WTC11 (cell line): Measurements from ENCODE around the gene LSM2.

Experiments used
- ESRRA ChIP-seq: sonication (generic); formaldehyde crosslinking; IDR thresholded peaks from 2 replicates; pipeline ENCODE4 v1.8.1; 2022; ENCODE audit warnings: mild to moderate bottlenecking, missing genetic modification reagents, borderline replicate concordance
- IRF1 ChIP-seq: sonication (generic); formaldehyde crosslinking; IDR thresholded peaks from 2 replicates; pipeline ENCODE4 v1.8.0; 2023; ENCODE audit warnings: missing genetic modification reagents
- MAX ChIP-seq: sonication (generic); formaldehyde crosslinking; IDR thresholded peaks from 2 replicates; pipeline ENCODE4 v1.8.0; 2022; ENCODE audit warnings: mild to moderate bottlenecking, missing genetic modification reagents
- SMAD3 ChIP-seq: sonication (generic); formaldehyde crosslinking; IDR thresholded peaks from 2 replicates; pipeline ENCODE4 v1.8.0; 2022; ENCODE audit warnings: missing genetic modification reagents, mild to moderate bottlenecking, borderline replicate concordance
- ZNF121 ChIP-seq: sonication (generic); formaldehyde crosslinking; IDR thresholded peaks from 2 replicates; pipeline ENCODE4 v1.8.0; 2023; ENCODE audit warnings: missing genetic modification reagents
- ZNF263 ChIP-seq: sonication (generic); formaldehyde crosslinking; IDR thresholded peaks from 2 replicates; pipeline ENCODE4 v1.8.1; 2022; ENCODE audit warnings: low read depth, mild to moderate bottlenecking, moderate library complexity, missing genetic modification reagents
- TF ChIP-seq, protein P1 (sequence below): fragments of 200-600 bp; IDR thresholded peaks from 2 replicates; pipeline ENCODE4 v1.8.0; 2022; ENCODE audit warnings: antibody characterized with exemption

DNA sequence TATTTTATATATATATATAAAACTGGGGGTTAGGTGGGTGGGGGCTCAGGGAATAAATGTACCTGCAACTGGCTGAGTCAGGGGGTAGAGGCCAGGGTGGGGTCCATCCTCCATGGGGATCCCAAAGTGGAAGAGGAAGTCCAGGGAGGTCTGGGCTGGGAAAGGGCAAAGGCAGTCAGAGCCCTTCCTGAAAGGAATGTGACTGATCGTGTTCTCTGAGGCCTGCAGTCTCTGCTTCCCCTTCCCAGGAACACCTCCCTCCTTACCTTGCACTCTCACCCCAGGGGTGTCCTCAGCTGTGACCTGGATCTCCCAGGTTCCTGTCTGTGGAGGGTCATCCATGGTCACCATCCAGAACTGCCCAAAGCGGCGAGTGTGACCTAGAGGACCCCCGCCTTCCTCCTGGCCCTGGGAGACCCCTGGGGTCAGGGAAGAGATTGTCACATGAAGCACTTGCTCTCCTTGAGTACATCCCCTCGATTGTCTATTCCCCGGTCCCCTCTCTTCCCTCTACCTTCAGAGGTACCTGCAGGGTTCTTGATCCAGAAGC is 39.6 kb downstream of the LSM2 start:
- TF ChIP-seq IRF1 (CRISPR knock-in tag): no peak
- TF ChIP-seq ZNF263 (CRISPR knock-in tag): no peak
- TF ChIP-seq SMAD3 (CRISPR knock-in tag): no peak
- TF ChIP-seq, protein P1, sequence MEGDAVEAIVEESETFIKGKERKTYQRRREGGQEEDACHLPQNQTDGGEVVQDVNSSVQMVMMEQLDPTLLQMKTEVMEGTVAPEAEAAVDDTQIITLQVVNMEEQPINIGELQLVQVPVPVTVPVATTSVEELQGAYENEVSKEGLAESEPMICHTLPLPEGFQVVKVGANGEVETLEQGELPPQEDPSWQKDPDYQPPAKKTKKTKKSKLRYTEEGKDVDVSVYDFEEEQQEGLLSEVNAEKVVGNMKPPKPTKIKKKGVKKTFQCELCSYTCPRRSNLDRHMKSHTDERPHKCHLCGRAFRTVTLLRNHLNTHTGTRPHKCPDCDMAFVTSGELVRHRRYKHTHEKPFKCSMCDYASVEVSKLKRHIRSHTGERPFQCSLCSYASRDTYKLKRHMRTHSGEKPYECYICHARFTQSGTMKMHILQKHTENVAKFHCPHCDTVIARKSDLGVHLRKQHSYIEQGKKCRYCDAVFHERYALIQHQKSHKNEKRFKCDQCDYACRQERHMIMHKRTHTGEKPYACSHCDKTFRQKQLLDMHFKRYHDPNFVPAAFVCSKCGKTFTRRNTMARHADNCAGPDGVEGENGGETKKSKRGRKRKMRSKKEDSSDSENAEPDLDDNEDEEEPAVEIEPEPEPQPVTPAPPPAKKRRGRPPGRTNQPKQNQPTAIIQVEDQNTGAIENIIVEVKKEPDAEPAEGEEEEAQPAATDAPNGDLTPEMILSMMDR: no peak
- no peak for TF ChIP-seq ESRRA (CRISPR knock-in tag)
- TF ChIP-seq MAX (CRISPR knock-in tag): no peak
- no peak for TF ChIP-seq ZNF121 (CRISPR knock-in tag)
